SU-DHL-6 (cell line): ENCODE measurements around the gene ALK.

Experiments
- CTCF ChIP-seq: fragments of 200-600 bp; sonication (generic); IDR thresholded peaks from one replicate; pipeline ENCODE4 v1.5.1; 2017; ENCODE audit warnings: antibody characterized with exemption, mild to moderate bottlenecking, low read length, moderate library complexity; ENCODE audit not compliant: insufficient read depth, poor library complexity, severe bottlenecking
- EZH2phosphoT487 ChIP-seq: fragments of 200-600 bp; sonication (generic), shearing (Covaris generic); conservative IDR thresholded peaks from 2 replicates; pipeline ENCODE4 v1.6.1; 2018; ENCODE audit warnings: mild to moderate bottlenecking, antibody characterized with exemption, low read length, moderate library complexity, mixed read lengths

- TF ChIP-seq CTCF (no peak), EZH2phosphoT487 (no peak)
Measured at GRCh38 chr2:29524652-29525051, 396.7 kb downstream of the ALK start.
